GM19463 (cell line): ENCODE data around the gene TRAF1.

Experiments
- ATAC-seq: cut with Tn5 transposase; IDR thresholded peaks from one replicate; pipeline ENCODE4 v1.9.1; 2021; ENCODE audit warnings: mild to moderate bottlenecking, moderate library complexity; ENCODE audit not compliant: unreplicated experiment

The TRAF1 gene

GRCh38 chr9:120924698-120925534, 1.7 kb downstream of the TRAF1 start:
- ATAC-seq, result no peak

- ATAC-seq, result no peak
These were observed 2.8 kb downstream of the TRAF1 start for GRCh38 chr9:120923620-120924328.

GRCh38 chr9:120922404-120923195, 4.0 kb downstream of the TRAF1 start:
- ATAC-seq, result no peak

GRCh38 chr9:120921661-120922181, 4.9 kb downstream of the TRAF1 start:
- no peak for ATAC-seq

GRCh38 chr9:120920806-120921178, 5.8 kb downstream of the TRAF1 start:
- ATAC-seq, result peak; percentile 42

GRCh38 chr9:120919843-120920805, 6.5 kb downstream of the TRAF1 start:
- ATAC-seq, result no peak

- no peak for ATAC-seq
These were observed 7.4 kb downstream of the TRAF1 start for GRCh38 chr9:120918931-120919842.

- ATAC-seq, result no peak
These were observed 8.4 kb downstream of the TRAF1 start for GRCh38 chr9:120917929-120918762.

GRCh38 chr9:120916991-120917880, 9.4 kb downstream of the TRAF1 start:
- ATAC-seq, result no peak

- no peak for ATAC-seq
These were observed 10.0 kb downstream of the TRAF1 start for GRCh38 chr9:120916588-120916987.

GRCh38 chr9:120915854-120916470, 10.6 kb downstream of the TRAF1 start:
- no peak for ATAC-seq

- ATAC-seq, result no peak
These were observed 11.6 kb downstream of the TRAF1 start for GRCh38 chr9:120914953-120915352.

- no peak for ATAC-seq
These were observed 12.2 kb downstream of the TRAF1 start for GRCh38 chr9:120914396-120914795.

GRCh38 chr9:120913647-120914264, 12.8 kb downstream of the TRAF1 start:
- ATAC-seq, result no peak

GRCh38 chr9:120912958-120913646, 13.5 kb downstream of the TRAF1 start:
- no peak for ATAC-seq
